SK-N-SH treated with all-trans-retinoic acid at 6 μM for 48 hours (cell line): ENCODE results near the gene STK11.

Experiments
- ATAC-seq: fragments of 200-7000 bp; cut with Tn5 transposase; 3 replicates; pipeline ENCODE4 v1.9.1; 2020; ENCODE audit warnings: mild to moderate bottlenecking, moderate library complexity
- ARNTL ChIP-seq: fragments of 450-650 bp; formaldehyde crosslinking; IDR thresholded peaks from 2 replicates; pipeline ENCODE4 v1.5.0; 2020; ENCODE audit warnings: low read depth, mild to moderate bottlenecking, moderate library complexity, borderline replicate concordance
- BACH2 ChIP-seq: fragments of 250-450 bp; sonication (Bioruptor Pico); IDR thresholded peaks from 2 replicates; pipeline ENCODE4 v1.9.0; 2021; ENCODE audit warnings: mild to moderate bottlenecking, borderline replicate concordance
- CREB5 ChIP-seq: fragments of 250-450 bp; sonication (Bioruptor Pico); IDR thresholded peaks from 2 replicates; pipeline ENCODE4 v1.5.1; 2020; ENCODE audit warnings: low read depth, mild to moderate bottlenecking, moderate library complexity
- CSDC2 ChIP-seq: fragments of 250-450 bp; sonication (Bioruptor Pico); IDR thresholded peaks from 2 replicates; pipeline ENCODE4 v1.5.0; 2020; ENCODE audit warnings: mild to moderate bottlenecking, moderate library complexity
- ESRRG ChIP-seq: fragments of 250-450 bp; sonication (Bioruptor Pico); IDR thresholded peaks from 2 replicates; pipeline ENCODE4 v1.6.1; 2021; ENCODE audit warnings: mild to moderate bottlenecking
- GLIS3 ChIP-seq: fragments of 250-450 bp; sonication (Bioruptor Pico); IDR thresholded peaks from 2 replicates; pipeline ENCODE4 v1.5.0; 2020; ENCODE audit warnings: mild to moderate bottlenecking, moderate library complexity
- ISL1 ChIP-seq: fragments of 250-450 bp; sonication (Bioruptor Pico); IDR thresholded peaks from 2 replicates; pipeline ENCODE4 v2.1.2; 2022; ENCODE audit warnings: mild to moderate bottlenecking, moderate library complexity
- OSR1 ChIP-seq: fragments of 250-450 bp; sonication (Bioruptor Pico); IDR thresholded peaks from 2 replicates; pipeline ENCODE4 v1.8.0; 2022; ENCODE audit warnings: moderate library complexity, mild to moderate bottlenecking, inconsistent platforms
- PPARA ChIP-seq: fragments of 250-450 bp; sonication (Bioruptor Pico); IDR thresholded peaks from 2 replicates; pipeline ENCODE4 v1.5.0; 2020; ENCODE audit warnings: mild to moderate bottlenecking, borderline replicate concordance
- SNAI2 ChIP-seq: fragments of 250-450 bp; sonication (Bioruptor Pico); IDR thresholded peaks from 2 replicates; pipeline ENCODE4 v1.5.0; 2020; ENCODE audit warnings: mild to moderate bottlenecking, moderate library complexity
- TCF4 ChIP-seq: fragments of 250-450 bp; sonication (Bioruptor Pico); IDR thresholded peaks from 2 replicates; pipeline ENCODE4 v1.8.0; 2021; ENCODE audit warnings: mild to moderate bottlenecking, moderate library complexity, borderline replicate concordance
- ZFP3 ChIP-seq: fragments of 250-450 bp; sonication (Bioruptor Pico); IDR thresholded peaks from 2 replicates; pipeline ENCODE4 v1.5.0; 2020; ENCODE audit warnings: mild to moderate bottlenecking, moderate library complexity
- ZFP30 ChIP-seq: fragments of 450-650 bp; formaldehyde crosslinking; IDR thresholded peaks from 2 replicates; pipeline ENCODE4 v1.5.0; 2022; ENCODE audit warnings: mild to moderate bottlenecking, moderate library complexity
- ZNF70 ChIP-seq: fragments of 450-650 bp; formaldehyde crosslinking; IDR thresholded peaks from 2 replicates; pipeline ENCODE4 v1.5.0; 2020; ENCODE audit warnings: mild to moderate bottlenecking, moderate library complexity
- ZNF8 ChIP-seq: fragments of 450-650 bp; formaldehyde crosslinking; IDR thresholded peaks from 2 replicates; pipeline ENCODE4 v1.5.0; 2020; ENCODE audit warnings: mild to moderate bottlenecking, moderate library complexity
- TF ChIP-seq, protein P1 (sequence below): fragments of 250-450 bp; sonication (Bioruptor Pico); IDR thresholded peaks from 2 replicates; pipeline ENCODE4 v1.8.0; 2020; ENCODE audit warnings: mild to moderate bottlenecking, moderate library complexity, borderline replicate concordance
- TF ChIP-seq, protein P2 (sequence below): fragments of 250-450 bp; sonication (Bioruptor Pico); IDR thresholded peaks from 2 replicates; pipeline ENCODE4 v1.8.0; 2021; ENCODE audit warnings: low read depth, mild to moderate bottlenecking, moderate library complexity, borderline replicate concordance

Gene STK11

GRCh38 chr19:1223018-1223855 is 17.7 kb downstream of the STK11 start (continued):
- TF ChIP-seq TCF4 (CRISPR knock-in tag) (no peak), ZNF8 (no peak)

- no peak for ATAC-seq
- TF ChIP-seq ZNF70 (CRISPR knock-in tag), result no peak
- TF ChIP-seq CSDC2, result no peak
- TF ChIP-seq GLIS3 (CRISPR knock-in tag), result no peak
- TF ChIP-seq, protein P1, sequence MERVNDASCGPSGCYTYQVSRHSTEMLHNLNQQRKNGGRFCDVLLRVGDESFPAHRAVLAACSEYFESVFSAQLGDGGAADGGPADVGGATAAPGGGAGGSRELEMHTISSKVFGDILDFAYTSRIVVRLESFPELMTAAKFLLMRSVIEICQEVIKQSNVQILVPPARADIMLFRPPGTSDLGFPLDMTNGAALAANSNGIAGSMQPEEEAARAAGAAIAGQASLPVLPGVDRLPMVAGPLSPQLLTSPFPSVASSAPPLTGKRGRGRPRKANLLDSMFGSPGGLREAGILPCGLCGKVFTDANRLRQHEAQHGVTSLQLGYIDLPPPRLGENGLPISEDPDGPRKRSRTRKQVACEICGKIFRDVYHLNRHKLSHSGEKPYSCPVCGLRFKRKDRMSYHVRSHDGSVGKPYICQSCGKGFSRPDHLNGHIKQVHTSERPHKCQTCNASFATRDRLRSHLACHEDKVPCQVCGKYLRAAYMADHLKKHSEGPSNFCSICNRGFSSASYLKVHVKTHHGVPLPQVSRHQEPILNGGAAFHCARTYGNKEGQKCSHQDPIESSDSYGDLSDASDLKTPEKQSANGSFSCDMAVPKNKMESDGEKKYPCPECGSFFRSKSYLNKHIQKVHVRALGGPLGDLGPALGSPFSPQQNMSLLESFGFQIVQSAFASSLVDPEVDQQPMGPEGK (CRISPR knock-in tag), result no peak
- TF ChIP-seq ARNTL (CRISPR knock-in tag), result no peak
- TF ChIP-seq ZFP3 (CRISPR knock-in tag), result no peak
- TF ChIP-seq ISL1 (CRISPR knock-in tag), result no peak
- no peak for TF ChIP-seq ESRRG (CRISPR knock-in tag)
- TF ChIP-seq TCF4 (CRISPR knock-in tag), result no peak
- TF ChIP-seq ZFP30 (CRISPR knock-in tag), result no peak
- TF ChIP-seq, protein P2, sequence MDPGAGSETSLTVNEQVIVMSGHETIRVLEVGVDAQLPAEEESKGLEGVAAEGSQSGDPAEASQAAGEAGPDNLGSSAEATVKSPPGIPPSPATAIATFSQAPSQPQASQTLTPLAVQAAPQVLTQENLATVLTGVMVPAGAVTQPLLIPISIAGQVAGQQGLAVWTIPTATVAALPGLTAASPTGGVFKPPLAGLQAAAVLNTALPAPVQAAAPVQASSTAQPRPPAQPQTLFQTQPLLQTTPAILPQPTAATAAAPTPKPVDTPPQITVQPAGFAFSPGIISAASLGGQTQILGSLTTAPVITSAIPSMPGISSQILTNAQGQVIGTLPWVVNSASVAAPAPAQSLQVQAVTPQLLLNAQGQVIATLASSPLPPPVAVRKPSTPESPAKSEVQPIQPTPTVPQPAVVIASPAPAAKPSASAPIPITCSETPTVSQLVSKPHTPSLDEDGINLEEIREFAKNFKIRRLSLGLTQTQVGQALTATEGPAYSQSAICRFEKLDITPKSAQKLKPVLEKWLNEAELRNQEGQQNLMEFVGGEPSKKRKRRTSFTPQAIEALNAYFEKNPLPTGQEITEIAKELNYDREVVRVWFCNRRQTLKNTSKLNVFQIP (CRISPR knock-in tag), result no peak
- TF ChIP-seq CREB5, result no peak
- TF ChIP-seq, all 23 proteins: peak for 0
Observed at GRCh38 chr19:1224047-1224825, 18.7 kb downstream of the STK11 start.

GRCh38 chr19:1224847-1225246 is 19.3 kb downstream of the STK11 start:
- TF ChIP-seq OSR1, result no peak
- TF ChIP-seq TCF4 (CRISPR knock-in tag), result no peak
- no peak for TF ChIP-seq ZFP30 (CRISPR knock-in tag)
- TF ChIP-seq CREB5, result no peak
- TF ChIP-seq SNAI2 (CRISPR knock-in tag), result no peak
- TF ChIP-seq PPARA (CRISPR knock-in tag), result no peak
- no peak for TF ChIP-seq ZNF8
- TF ChIP-seq ESRRG (CRISPR knock-in tag), result no peak
- TF ChIP-seq CSDC2, result no peak
- TF ChIP-seq, protein P2 (CRISPR knock-in tag), result no peak
- TF ChIP-seq ZNF70 (CRISPR knock-in tag), result no peak
- TF ChIP-seq GLIS3 (CRISPR knock-in tag), result no peak
- TF ChIP-seq ISL1 (CRISPR knock-in tag), result no peak
- ATAC-seq, result no peak

DNA sequence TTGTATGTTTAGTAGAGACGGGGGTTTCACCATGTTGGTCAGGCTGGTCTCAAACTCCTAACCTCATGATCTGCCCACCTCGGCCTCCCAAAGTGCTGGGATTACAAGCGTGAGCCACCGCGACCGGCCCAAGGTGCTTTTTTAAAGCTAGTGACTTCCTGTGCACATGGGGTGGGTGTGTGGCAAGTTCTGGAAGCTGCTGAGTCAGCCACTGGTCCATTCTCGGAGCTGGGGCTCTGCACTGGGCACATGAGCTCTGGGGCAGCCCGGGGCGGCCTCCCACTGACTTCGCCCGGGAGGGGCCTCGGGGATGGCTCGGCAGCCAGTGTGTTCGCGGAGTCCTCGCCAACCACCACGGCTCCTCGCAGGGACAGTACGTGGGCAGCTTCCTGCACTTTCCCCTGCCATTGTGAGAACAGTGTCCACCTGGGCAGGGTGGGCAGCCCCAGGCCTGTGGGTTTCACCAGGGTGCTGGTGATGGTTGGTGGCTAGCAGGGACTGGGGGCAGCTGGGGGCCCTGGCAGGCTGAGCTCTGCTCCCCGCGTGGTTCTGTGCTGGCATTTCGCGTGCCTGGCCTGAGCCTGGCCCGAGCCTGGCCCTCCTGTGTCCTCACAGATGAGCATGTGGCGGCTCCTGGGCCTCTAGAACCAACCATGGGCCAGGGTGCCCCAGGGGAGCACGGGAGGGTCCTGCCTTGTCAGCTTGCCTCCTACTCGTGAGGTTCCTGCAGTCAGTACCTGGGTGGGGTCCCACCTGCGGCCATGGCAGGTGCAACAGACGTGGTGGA is 20.1 kb downstream of the STK11 start:
- ATAC-seq, result peak; percentile 1; the same call in 2 of the 3 replicates
- TF ChIP-seq ARNTL (CRISPR knock-in tag), result no peak
- TF ChIP-seq BACH2 (CRISPR knock-in tag), result no peak
- TF ChIP-seq ISL1 (CRISPR knock-in tag), result no peak
- TF ChIP-seq, protein P2 (CRISPR knock-in tag), result no peak
- TF ChIP-seq, protein P1 (CRISPR knock-in tag), result no peak
- no peak for TF ChIP-seq OSR1
- no peak for TF ChIP-seq TCF4 (CRISPR knock-in tag)
